Tibial nerve (tissue), 4 donors: ENCODE measurements around the gene RBM47. TPM values are rescaled to one million over a fixed set of nuclear protein-coding genes. Genes with fewer than 3 reads are reported as not detected.

Experiments
- DNase-seq, 2 donors: peaks; one replicate each; pipeline ENCODE4 v3.0.0-alpha.2; 2019; ENCODE audit warnings: low spot score in 2 of 2
- H3K27ac ChIP-seq, 4 donors: fragments of 200-600 bp; sonication (generic) in 3 of 4; one replicate each; pipeline ENCODE4 v1.5.1; 2017 to 2019; ENCODE audit warnings: mild to moderate bottlenecking in 1 of 4
- H3K27me3 ChIP-seq, 2 donors: fragments of 200-600 bp; sonication (generic) in 1 of 2; one replicate each; pipeline versions ENCODE4 v1.5.1 to v1.6.0; 2017 to 2019
- H3K36me3 ChIP-seq, 3 donors: fragments of 200-600 bp; sonication (generic); one replicate each; pipeline ENCODE4 v1.5.1; 2018 to 2019
- H3K4me1 ChIP-seq, 4 donors: fragments of 200-600 bp; sonication (generic) in 3 of 4; one replicate each; pipeline ENCODE4 v1.5.1; 2017 to 2019
- H3K4me3 ChIP-seq, 4 donors: fragments of 200-600 bp; sonication (generic) in 3 of 4; one replicate each; pipeline ENCODE4 v1.5.1; 2017 to 2019; ENCODE audit warnings: mild to moderate bottlenecking in 1 of 4, moderate library complexity in 1 of 4
- H3K9me3 ChIP-seq, 4 donors: fragments of 200-600 bp; sonication (generic) in 3 of 4; one replicate each; pipeline ENCODE4 v1.5.1; 2017 to 2019
- CTCF ChIP-seq, 5 experiments: fragments of 200-600 bp in 3 of 5; fragments of 450-650 bp in 2 of 5; sonication (generic) in 3 of 5; IDR thresholded peaks; one replicate each; pipeline ENCODE4 v1.5.1; 2016 to 2019; ENCODE audit warnings: antibody characterized with exemption in 5 of 5, mild to moderate bottlenecking in 3 of 5, moderate library complexity in 2 of 5
- EP300 ChIP-seq, 2 donors: sonication (generic); formaldehyde crosslinking; IDR thresholded peaks; one replicate each; pipeline ENCODE4 v1.6.1; 2017; ENCODE audit warnings: antibody characterized with exemption in 2 of 2, mild to moderate bottlenecking in 1 of 2
- POLR2A ChIP-seq, 2 donors: fragments of 450-650 bp; IDR thresholded peaks; one replicate each; pipeline ENCODE4 v1.6.1; 2017; ENCODE audit warnings: antibody characterized with exemption in 2 of 2, mild to moderate bottlenecking in 2 of 2, moderate library complexity in 2 of 2
- WGBS, 2 donors: methylation state at CpG; one replicate each; pipeline ENCODE4 v1.1.5; 2018; 5-methylcytosine and 5-hydroxymethylcytosine counted together
- total RNA-seq, 4 donors: library from RNA; depleted of rRNA; stranded (reverse); fragments of >200 nt; gene quantifications; one replicate each; pipeline ENCODE4 v1.1.0, GENCODE V29; 2016

Gene RBM47
- total RNA-seq, 4 donors from 2014 or later, result 22.8 to 93.9 (median 41.0) TPM

- Histone ChIP-seq H3K4me1 (no peaks in the 10 kb centered on the region), H3K36me3 (no peaks in the 10 kb centered on the region), H3K4me3 (no peak overlapping the region), H3K9me3 (no peaks in the 10 kb centered on the region), H3K27me3 (no peaks in the 10 kb centered on the region), H3K27ac (no peak overlapping the region)
- no peak for DNase-seq
- WGBS, 2 donors, result 85 to 90% methylated on average over 11 of the region's 11 CpGs
- TF ChIP-seq EP300 (IDR thresholded peaks at IDR 0.05) (no peak), POLR2A (IDR thresholded peaks at IDR 0.05) (no peak)
These were observed 121.7 kb downstream of the RBM47 start for GRCh38 chr4:40507977-40508376.

- Histone ChIP-seq H3K4me1 (no peaks in the 10 kb centered on the region), H3K27me3 (no peaks in the 10 kb centered on the region), H3K27ac (no peak overlapping the region), H3K36me3 (no peaks in the 10 kb centered on the region), H3K4me3 (no peak overlapping the region), H3K9me3 (no peaks in the 10 kb centered on the region)
- no peak for TF ChIP-seq CTCF (IDR thresholded peaks at IDR 0.05)
- TF ChIP-seq EP300 (IDR thresholded peaks at IDR 0.05), result no peak
- no peak for TF ChIP-seq POLR2A (IDR thresholded peaks at IDR 0.05)
- 84 to 97% methylated on average over 3 of the region's 3 CpGs for whole genome bisulfite sequencing, 2 donors
- no peak for DNase-seq
These were observed 123.2 kb downstream of the RBM47 start for GRCh38 chr4:40506492-40506891.

GRCh38 chr4:40506066-40506465 lies 123.6 kb downstream of the RBM47 start:
- H3K27ac ChIP-seq, result no peak overlapping the region
- no peaks in the 10 kb centered on the region for H3K4me1 ChIP-seq
- no peaks in the 10 kb centered on the region for H3K27me3 ChIP-seq
- no peak for DNase-seq
- H3K4me3 ChIP-seq, result no peak overlapping the region
- H3K9me3 ChIP-seq, result no peaks in the 10 kb centered on the region
- WGBS, 2 donors, result 34 to 35% methylated on average over 3 of the region's 3 CpGs
- TF ChIP-seq CTCF (IDR thresholded peaks at IDR 0.05) (no peak), POLR2A (IDR thresholded peaks at IDR 0.05) (no peak), EP300 (IDR thresholded peaks at IDR 0.05) (no peak)
- no peaks in the 10 kb centered on the region for H3K36me3 ChIP-seq

- no peak overlapping the region for H3K4me3 ChIP-seq
- no peak overlapping the region for H3K27ac ChIP-seq
- no peaks in the 10 kb centered on the region for H3K36me3 ChIP-seq
- TF ChIP-seq CTCF (IDR thresholded peaks at IDR 0.05) (no peak), POLR2A (IDR thresholded peaks at IDR 0.05) (no peak), EP300 (IDR thresholded peaks at IDR 0.05) (no peak)
- no peaks in the 10 kb centered on the region for H3K27me3 ChIP-seq
- H3K9me3 ChIP-seq, result no peaks in the 10 kb centered on the region
- no peak for DNase-seq
- 59 to 97% methylated on average over 1 of the region's 1 CpG for WGBS, 2 donors
- H3K4me1 ChIP-seq, result no peaks in the 10 kb centered on the region
These were observed 126.7 kb downstream of the RBM47 start for GRCh38 chr4:40502934-40503333.

- H3K4me1 ChIP-seq, result no peaks in the 10 kb centered on the region
- H3K27ac ChIP-seq, result no peak overlapping the region
- no peak overlapping the region for H3K4me3 ChIP-seq
- H3K36me3 ChIP-seq, result no peaks in the 10 kb centered on the region
- TF ChIP-seq POLR2A (IDR thresholded peaks at IDR 0.05) (no peak), EP300 (IDR thresholded peaks at IDR 0.05) (no peak), CTCF (IDR thresholded peaks at IDR 0.05) (no peak)
- no peak for DNase-seq
- 61 to 72% methylated on average over 4 of the region's 4 CpGs for WGBS, 2 donors
- no peaks in the 10 kb centered on the region for H3K9me3 ChIP-seq
- H3K27me3 ChIP-seq, result no peaks in the 10 kb centered on the region
These were observed 127.4 kb downstream of the RBM47 start for GRCh38 chr4:40502220-40502619.

GRCh38 chr4:40500781-40501180 lies 128.9 kb downstream of the RBM47 start:
- no peaks in the 10 kb centered on the region for H3K27me3 ChIP-seq
- H3K27ac ChIP-seq, result no peak overlapping the region
- no peak for DNase-seq
- no peaks in the 10 kb centered on the region for H3K9me3 ChIP-seq
- TF ChIP-seq POLR2A (IDR thresholded peaks at IDR 0.05) (no peak), CTCF (IDR thresholded peaks at IDR 0.05) (no peak), EP300 (IDR thresholded peaks at IDR 0.05) (no peak)
- no peaks in the 10 kb centered on the region for H3K36me3 ChIP-seq
- H3K4me3 ChIP-seq, result no peak overlapping the region
- H3K4me1 ChIP-seq, result no peaks in the 10 kb centered on the region
- WGBS, 2 donors, result 62 to 67% methylated on average over 6 of the region's 6 CpGs
